GM19324 (cell line): ENCODE measurements around the gene ATP2B1.

Experiments used
- ATAC-seq: cut with Tn5 transposase; IDR thresholded peaks from one replicate; pipeline ENCODE4 v1.9.1; 2021; ENCODE audit warnings: mild to moderate bottlenecking, moderate library complexity; ENCODE audit not compliant: unreplicated experiment, low FRiP score

ATP2B1 gene

DNA sequence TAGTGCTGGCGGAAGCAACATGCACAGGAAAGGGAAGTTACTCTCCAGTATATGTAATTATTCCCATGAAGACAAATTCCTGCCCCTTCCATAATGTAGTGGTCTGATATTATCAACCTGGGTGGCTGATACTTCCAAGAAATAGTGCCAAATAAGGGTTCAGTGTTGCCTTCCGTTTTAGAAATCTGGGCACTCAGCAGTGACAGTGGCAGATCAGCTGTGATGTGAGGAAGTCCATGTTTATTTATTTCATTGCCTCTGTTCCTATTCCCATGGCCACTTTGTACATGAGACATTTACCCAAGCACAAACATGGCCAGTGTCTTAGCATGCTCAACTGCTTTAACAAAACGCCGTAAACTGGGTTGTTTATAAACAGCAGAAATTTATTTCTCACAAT lies 162.5 kb downstream of the ATP2B1 start:
- no peak for ATAC-seq

GRCh38 chr12:89544681-89545184 lies 163.9 kb downstream of the ATP2B1 start:
- ATAC-seq = no peak

GRCh38 chr12:89544022-89544421 lies 164.6 kb downstream of the ATP2B1 start:
- no peak for ATAC-seq

DNA sequence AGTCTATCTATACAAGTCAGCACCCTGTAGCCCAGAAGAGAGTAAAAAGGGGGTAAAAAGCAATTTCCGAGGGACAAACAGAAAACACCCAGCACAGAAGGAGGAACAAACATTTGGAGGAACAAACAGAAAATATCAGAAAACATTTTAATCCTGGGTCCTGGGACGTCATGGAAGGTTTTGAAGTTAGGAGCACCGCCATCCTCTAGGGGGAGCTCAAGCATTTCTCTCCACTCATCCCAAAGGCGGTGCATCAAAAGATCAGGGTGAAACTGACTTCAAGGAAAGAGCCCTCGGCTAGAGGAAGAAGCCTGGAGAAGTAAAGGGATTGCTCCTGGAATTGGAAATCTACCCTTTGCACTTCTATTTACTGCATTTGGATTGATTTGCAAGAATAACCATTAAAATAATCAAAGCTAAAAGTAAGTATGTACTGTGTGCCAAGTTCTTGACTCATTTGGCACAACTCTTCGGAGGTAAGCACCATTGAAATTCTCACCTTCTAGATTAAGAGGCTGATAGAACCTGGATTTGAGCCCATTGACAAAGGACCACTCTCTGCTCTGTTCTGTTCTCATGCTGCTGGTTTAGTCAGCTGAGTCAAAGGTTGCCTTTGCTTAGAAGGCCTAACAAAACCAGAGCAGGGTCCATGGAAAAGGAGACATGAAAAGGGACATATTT lies 165.6 kb downstream of the ATP2B1 start:
- ATAC-seq = peak; percentile 79

- ATAC-seq = no peak
Measured at GRCh38 chr12:89542236-89542635, 166.4 kb downstream of the ATP2B1 start.

GRCh38 chr12:89540586-89540985 lies 168.1 kb downstream of the ATP2B1 start:
- no peak for ATAC-seq

DNA sequence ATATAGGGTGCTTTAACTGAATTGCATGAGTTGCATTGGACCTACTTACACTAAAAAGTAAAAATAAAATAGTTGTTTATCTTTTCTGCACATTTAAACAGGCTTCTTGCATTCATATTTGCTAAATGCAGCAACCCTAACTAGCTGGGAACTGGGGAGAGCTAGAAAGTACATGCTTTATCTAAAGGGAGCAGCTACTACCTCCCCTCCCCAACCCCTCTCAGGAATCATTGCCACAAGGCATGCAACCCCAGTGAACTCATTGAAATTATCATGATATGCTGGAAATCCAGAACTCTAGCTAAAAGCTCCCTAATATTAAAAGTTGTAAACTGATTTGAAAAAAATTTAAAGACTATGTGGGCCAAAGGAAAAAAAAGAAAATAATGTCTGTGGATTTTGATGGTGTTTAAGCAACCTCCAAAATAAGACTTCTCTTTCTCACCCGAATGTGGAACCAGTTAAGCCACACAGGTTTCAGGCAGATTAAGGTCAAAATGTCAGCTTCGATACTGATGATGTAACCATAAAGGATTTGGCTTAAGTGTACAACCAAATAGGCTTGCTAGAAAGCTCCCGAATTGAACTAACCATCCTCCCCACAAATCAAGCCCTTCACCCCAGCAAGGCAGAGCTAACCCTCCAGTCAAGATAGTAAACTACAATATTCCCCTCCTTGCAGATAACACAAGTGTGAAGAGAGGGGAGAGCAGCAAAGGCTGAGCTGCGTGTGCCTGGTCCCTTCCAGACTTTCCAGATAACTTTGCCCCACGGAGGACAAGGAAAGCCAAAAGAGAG lies 169.0 kb downstream of the ATP2B1 start:
- no peak for ATAC-seq

GRCh38 chr12:89538897-89539296 lies 169.7 kb downstream of the ATP2B1 start:
- no peak for ATAC-seq
